Right lobe of liver (tissue), 6 donors: ENCODE measurements around the gene CHCHD1. TPM values are rescaled to one million over a fixed set of nuclear protein-coding genes. Genes with fewer than 3 reads are reported as not detected.
"Not testable (repeated sequence)": the region's sequence is repeated elsewhere in the genome, so short reads cannot be mapped to it uniquely, and the experiment has no call there.

ENCODE experiments used
- ATAC-seq, 4 donors: fragments of 200-7000 bp; cut with Tn5 transposase; one replicate each; pipeline ENCODE4 v1.9.1; 2020; ENCODE audit warnings: mild to moderate bottlenecking in 4 of 4, moderate library complexity in 4 of 4
- DNase-seq, 3 donors: peaks; one replicate each; pipeline ENCODE4 v3.0.0-alpha.2; 2020
- H3K27ac ChIP-seq, 3 donors: fragments of 200-600 bp; one replicate each; pipeline ENCODE4 v1.8.0; 2022
- H3K27me3 ChIP-seq, 2 donors: fragments of 200-600 bp; one replicate each; pipeline ENCODE4 v1.8.0; 2022
- H3K36me3 ChIP-seq, 4 donors: fragments of 200-600 bp; sonication (generic) in 1 of 4; one replicate each; pipeline versions ENCODE4 v1.5.1 to v1.8.0; 2017 to 2022; ENCODE audit warnings: control low read depth in 1 of 4
- H3K4me1 ChIP-seq, 4 donors: fragments of 200-600 bp; sonication (generic) in 1 of 4; one replicate each; pipeline versions ENCODE4 v1.5.1 to v1.8.0; 2017 to 2022; ENCODE audit warnings: control low read depth in 1 of 4
- H3K4me3 ChIP-seq, 3 donors: fragments of 200-600 bp; one replicate each; pipeline ENCODE4 v1.8.0; 2022
- H3K9me3 ChIP-seq, 4 donors: fragments of 200-600 bp; sonication (generic) in 1 of 4; one replicate each; pipeline versions ENCODE4 v1.5.1 to v1.8.0; 2017 to 2022; ENCODE audit warnings: control low read depth in 1 of 4
- CTCF ChIP-seq, 4 donors: fragments of 200-600 bp in 3 of 4; fragments of 450-650 bp in 1 of 4; IDR thresholded peaks; one replicate each; pipeline versions ENCODE4 v1.5.1 to v1.8.0; 2016 to 2022; ENCODE audit warnings: antibody characterized with exemption in 4 of 4, mild to moderate bottlenecking in 2 of 4
- POLR2A ChIP-seq: fragments of 450-650 bp; IDR thresholded peaks from one replicate; pipeline ENCODE4 v1.6.1; 2017; ENCODE audit warnings: antibody characterized with exemption, mild to moderate bottlenecking
- WGBS: methylation state at CpG from one replicate; pipeline ENCODE4 v1.1.6; 2018; ENCODE audit warnings: low coverage, low lambda C conversion rate; ENCODE audit not compliant: insufficient coverage; ENCODE audit errors: missing lambda C conversion rate; 5-methylcytosine and 5-hydroxymethylcytosine counted together
- intact Hi-C, 2 donors: fragments of 100-400 bp; cut with DNase I; formaldehyde crosslinking; loops; one replicate each; pipeline versions ENCODE4 v1.11.2 to v1.14.1; 2022
- small RNA-seq, 2 experiments: library from RNA; depleted of rRNA; stranded (forward); fragments of <200 nt; gene quantifications; one replicate each; pipeline ENCODE3, GENCODE V24; 2016
- total RNA-seq, 6 experiments: library from RNA; depleted of rRNA in 2 of 6; stranded (reverse); fragments of >200 nt in 2 of 6; fragmentation: NEBNext Ultra II Directional in 3 of 6; extraction: Animal tissue kit (Norgen Biotek cat#: 25700) in 3 of 6; gene quantifications; one replicate each; pipeline versions ENCODE4 v1.1.0 to v1.2.4, GENCODE V29; 2016 to 2023
- donor health status: DM: no; HTN: yes; CAD: no.
- donor health status: DM: no; HTN: no; CAD: no.
- donor health status: DM: no; HTN: no; CAD: no.
- donor health status: DM: no; HTN: yes; CAD: no.
- donor health status: DM: no; HTN: yes; CAD: no.

The CHCHD1 gene
- total RNA-seq, 6 experiments from 2014 or later, result 13.0 to 25.1 (median 17.4) TPM

DNA sequence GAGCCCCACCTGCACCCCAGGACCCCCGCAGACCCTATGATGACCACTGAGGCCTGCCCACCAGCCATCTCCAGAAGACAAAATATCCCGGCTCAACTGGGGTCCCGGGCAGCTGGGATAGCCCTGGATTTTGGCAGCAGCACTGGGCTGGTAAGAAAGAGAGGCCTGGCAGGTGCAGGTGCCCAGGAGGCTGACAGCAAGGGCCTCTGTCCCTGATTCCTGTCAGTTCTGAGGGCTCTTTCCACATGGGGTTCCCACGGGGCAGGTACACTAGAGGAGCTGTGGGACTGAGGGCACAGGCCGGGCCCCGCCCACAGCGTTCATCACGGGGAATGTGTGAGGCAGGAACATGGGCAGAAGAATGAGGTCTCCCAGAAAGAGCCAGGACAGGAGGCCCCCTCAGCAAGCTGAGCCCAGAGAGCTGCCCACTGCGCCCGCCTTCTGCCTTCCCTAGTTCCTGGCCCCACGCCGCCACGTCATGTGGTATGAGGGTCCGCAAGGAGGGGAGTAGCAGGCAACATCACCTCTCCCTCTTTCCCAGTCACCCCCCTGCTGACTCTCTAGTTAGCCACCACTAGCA, 42.4 kb downstream of the CHCHD1 start:
- intact Hi-C loops, result no loop called here
- H3K4me3 ChIP-seq, result no peak overlapping the region
- WGBS, result 98% methylated on average over 7 of the region's 14 CpGs
- no peak for TF ChIP-seq POLR2A
- TF ChIP-seq CTCF (IDR thresholded peaks at IDR 0.05), result no peak
- H3K27ac ChIP-seq, result no peak overlapping the region
- H3K9me3 ChIP-seq, result no peaks in the 10 kb centered on the region
- no peak for DNase-seq
- H3K36me3 ChIP-seq, result peaks cover 0 to 5% (median 0%) of the 10 kb centered on the region in 4 donors
- ATAC-seq, result no peak
- no peaks in the 10 kb centered on the region for H3K27me3 ChIP-seq
- H3K4me1 ChIP-seq, result peaks cover 0 to 10% (median 7%) of the 10 kb centered on the region in 4 donors

DNA sequence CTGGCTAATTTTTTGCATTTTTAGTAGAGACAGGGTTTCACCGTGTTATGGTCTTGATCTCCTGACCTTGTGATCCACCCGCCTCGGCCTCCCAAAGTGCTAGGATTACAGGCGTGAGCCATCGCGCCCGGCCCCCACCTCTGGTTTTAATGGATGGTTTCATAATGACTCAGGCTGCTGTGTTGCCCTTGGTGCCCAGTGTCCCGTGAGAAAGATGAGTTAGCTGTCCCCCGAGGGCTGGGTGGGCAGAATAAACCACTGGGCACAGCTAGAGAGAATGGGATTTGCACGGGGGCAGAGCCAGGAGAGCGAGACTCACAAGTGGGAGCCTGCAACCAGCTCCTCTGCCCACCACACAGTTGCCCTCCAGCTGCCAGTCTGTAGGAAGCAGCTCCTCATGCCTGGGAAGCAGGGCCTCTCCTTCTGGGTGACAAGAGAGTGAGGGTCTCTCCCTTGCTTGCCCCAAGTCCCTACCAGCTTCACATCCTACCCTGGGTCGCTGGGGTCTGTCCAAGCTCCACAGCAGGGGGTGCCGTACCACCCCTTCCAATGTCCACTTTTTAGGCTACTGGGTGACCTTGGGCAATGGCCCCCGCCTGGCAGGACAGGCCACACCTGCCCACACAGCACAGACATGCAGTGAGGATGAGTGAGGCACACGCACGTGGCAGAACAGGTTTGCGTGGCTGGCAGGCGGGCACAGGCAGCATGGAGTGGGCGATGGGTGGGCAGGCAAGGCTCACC, 45.7 kb downstream of the CHCHD1 start:
- no peak for ATAC-seq
- no peaks in the 10 kb centered on the region for H3K4me1 ChIP-seq
- intact Hi-C loops, result no loop called here
- peaks cover 0 to 5% (median 0%) of the 10 kb centered on the region in 4 donors for H3K36me3 ChIP-seq
- DNase-seq, result no peak
- no peaks in the 10 kb centered on the region for H3K27me3 ChIP-seq
- 94% methylated on average over 13 of the region's 19 CpGs for WGBS
- TF ChIP-seq CTCF (IDR thresholded peaks at IDR 0.05), result no peak
- no peak for TF ChIP-seq POLR2A
- H3K27ac ChIP-seq, result no peak overlapping the region
- no peaks in the 10 kb centered on the region for H3K9me3 ChIP-seq
- no peak overlapping the region for H3K4me3 ChIP-seq

- DNase-seq (no peak), ATAC-seq (no peak)
- no peak overlapping the region for H3K4me3 ChIP-seq
- H3K27me3 ChIP-seq, result no peaks in the 10 kb centered on the region
- TF ChIP-seq CTCF (IDR thresholded peaks at IDR 0.05), result no peak
- no peak for TF ChIP-seq POLR2A
- H3K27ac ChIP-seq, result no peak overlapping the region
- 90% methylated on average over 2 of the region's 6 CpGs for WGBS
- intact Hi-C loops, result no loop called here
- H3K9me3 ChIP-seq, result no peaks in the 10 kb centered on the region
- H3K36me3 ChIP-seq, result peaks cover 0 to 5% (median 0%) of the 10 kb centered on the region in 4 donors
- H3K4me1 ChIP-seq, result no peaks in the 10 kb centered on the region
Measured at GRCh38 chr10:73828161-73828560, 46.3 kb downstream of the CHCHD1 start.

GRCh38 chr10:73829090-73829489, 47.2 kb downstream of the CHCHD1 start:
- ATAC-seq, H3K4me3 ChIP-seq, intact Hi-C loops, H3K36me3 ChIP-seq, H3K27ac ChIP-seq, DNase-seq, H3K27me3 ChIP-seq, H3K4me1 ChIP-seq, H3K9me3 ChIP-seq: not testable (repeated sequence)
- 83% methylated on average over 7 of the region's 7 CpGs for WGBS

Small RNA genes within 50 kb of the gene (small RNA-seq; reads per million reads assigned to genes)
- gene AC022400.4 (0 reads per million in 2 experiments), gene AC022400.9 (0 reads per million in 2 experiments), gene ZSWIM8-AS1 (0 reads per million in 2 experiments)

Other genes starting within 250 kb of the CHCHD1 start
- gene USP54, start 190.7 kb upstream of the CHCHD1 start, total RNA-seq, result 1 to 10 TPM; 1.5 to 5.7 (median 3.6) TPM
- gene MYOZ1, start 140.6 kb upstream of the CHCHD1 start, total RNA-seq, result 1 to 10 TPM in 1 of 6 experiments, under 1 TPM in 1, not detected in 4; 0.74 to 1.1 TPM
- gene SYNPO2L, start 126.0 kb upstream of the CHCHD1 start, total RNA-seq, result under 1 TPM in 4 of 6 experiments, not detected in 2; 0.06 to 0.35 (median 0.20) TPM
- gene AGAP5, start 83.9 kb upstream of the CHCHD1 start, total RNA-seq, result 1 to 10 TPM; 2.5 to 6.2 (median 4.5) TPM
- 10 to 100 TPM; 39.4 to 43.4 (median 41.0) TPM for gene SEC24C, start 37.7 kb upstream of the CHCHD1 start, total RNA-seq
- 100 to 1,000 TPM in 1 of 6 experiments, 10 to 100 TPM in 5; 52.2 to 107 (median 77.5) TPM for gene ZSWIM8, start 3.6 kb downstream of the CHCHD1 start, total RNA-seq
- gene NDST2, start 29.6 kb downstream of the CHCHD1 start, total RNA-seq, result 10 to 100 TPM in 5 of 6 experiments, 1 to 10 TPM in 1; 9.5 to 14.8 (median 12.2) TPM
- gene CAMK2G, start 92.5 kb downstream of the CHCHD1 start, total RNA-seq, result 10 to 100 TPM in 2 of 6 experiments, 1 to 10 TPM in 4; 8.3 to 10.7 (median 9.4) TPM
- 1 to 10 TPM in 2 of 6 experiments, under 1 TPM in 4; 0.24 to 4.3 (median 0.87) TPM for gene PLAU, start 129.1 kb downstream of the CHCHD1 start, total RNA-seq
- gene VCL, start 216.1 kb downstream of the CHCHD1 start, total RNA-seq, result 10 to 100 TPM; 13.2 to 58.9 (median 27.5) TPM